Progenitor cell of endocrine pancreas (in vitro differentiated cells): ENCODE results near the gene FAM200B. TPM values are rescaled to one million over a fixed set of nuclear protein-coding genes. Genes with fewer than 3 reads are reported as not detected.

Experiments
- DNase-seq: peaks from one replicate; pipeline ENCODE4 v3.0.0; 2021; ENCODE audit warnings: low spot score; ENCODE audit not compliant: unreplicated experiment
- H3K27ac Mint-ChIP-seq: 2 replicates; pipeline ENCODE4 v1.8.0; 2021; ENCODE audit warnings: mild to moderate bottlenecking, moderate library complexity, mixed read lengths
- H3K27me3 Mint-ChIP-seq: 2 replicates; pipeline ENCODE4 v1.8.0; 2021; ENCODE audit warnings: mixed read lengths
- H3K36me3 Mint-ChIP-seq: 2 replicates; pipeline ENCODE4 v1.8.0; 2022; ENCODE audit warnings: mixed read lengths; ENCODE audit not compliant: insufficient read depth
- H3K4me1 Mint-ChIP-seq: 2 replicates; pipeline ENCODE4 v1.8.0; 2021; ENCODE audit warnings: low read depth, mixed read lengths
- H3K4me3 Mint-ChIP-seq: 2 replicates; pipeline ENCODE4 v1.8.0; 2021; ENCODE audit warnings: low read depth, mild to moderate bottlenecking, moderate library complexity, mixed read lengths
- H3K9me3 Mint-ChIP-seq: 2 replicates; pipeline ENCODE4 v1.8.0; 2021; ENCODE audit warnings: low read depth, mixed read lengths
- total RNA-seq: library from RNA; stranded (reverse); gene quantifications from 2 replicates; pipeline ENCODE4 v1.2.1, GENCODE V29; 2021
- TF ChIP-seq, protein P1 (sequence below): fragments of 200-600 bp; sonication (generic); IDR thresholded peaks from one replicate; pipeline ENCODE4 v1.5.0; 2021; ENCODE audit warnings: antibody characterized with exemption, mild to moderate bottlenecking; ENCODE audit not compliant: unreplicated experiment

Gene FAM200B
- total RNA-seq, 1 donor from 2014 or later, result 29.0 TPM

DNA sequence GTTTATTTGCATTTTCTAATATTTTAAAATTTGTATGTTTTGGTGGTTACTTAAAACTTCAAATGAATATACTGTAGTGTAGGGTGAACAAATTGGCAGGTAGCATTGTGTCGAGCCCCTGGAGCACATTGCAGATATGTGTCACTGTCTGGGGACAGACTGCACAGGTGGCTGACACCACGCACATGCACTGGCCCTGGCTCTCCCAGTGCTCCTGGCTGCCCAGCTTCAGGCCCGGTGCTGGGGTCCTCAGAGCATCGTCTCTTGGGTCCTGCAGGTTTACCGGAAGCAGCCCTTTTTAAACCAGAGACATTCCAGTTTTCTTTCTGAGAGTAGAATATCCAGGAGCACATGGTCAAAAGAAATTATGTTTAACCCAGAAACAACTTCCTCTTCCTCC is 36.8 kb downstream of the FAM200B start:
- TF ChIP-seq, protein P1, sequence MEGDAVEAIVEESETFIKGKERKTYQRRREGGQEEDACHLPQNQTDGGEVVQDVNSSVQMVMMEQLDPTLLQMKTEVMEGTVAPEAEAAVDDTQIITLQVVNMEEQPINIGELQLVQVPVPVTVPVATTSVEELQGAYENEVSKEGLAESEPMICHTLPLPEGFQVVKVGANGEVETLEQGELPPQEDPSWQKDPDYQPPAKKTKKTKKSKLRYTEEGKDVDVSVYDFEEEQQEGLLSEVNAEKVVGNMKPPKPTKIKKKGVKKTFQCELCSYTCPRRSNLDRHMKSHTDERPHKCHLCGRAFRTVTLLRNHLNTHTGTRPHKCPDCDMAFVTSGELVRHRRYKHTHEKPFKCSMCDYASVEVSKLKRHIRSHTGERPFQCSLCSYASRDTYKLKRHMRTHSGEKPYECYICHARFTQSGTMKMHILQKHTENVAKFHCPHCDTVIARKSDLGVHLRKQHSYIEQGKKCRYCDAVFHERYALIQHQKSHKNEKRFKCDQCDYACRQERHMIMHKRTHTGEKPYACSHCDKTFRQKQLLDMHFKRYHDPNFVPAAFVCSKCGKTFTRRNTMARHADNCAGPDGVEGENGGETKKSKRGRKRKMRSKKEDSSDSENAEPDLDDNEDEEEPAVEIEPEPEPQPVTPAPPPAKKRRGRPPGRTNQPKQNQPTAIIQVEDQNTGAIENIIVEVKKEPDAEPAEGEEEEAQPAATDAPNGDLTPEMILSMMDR, result no peak
- no peak overlapping the region for H3K4me3 Mint-ChIP-seq
- H3K27ac Mint-ChIP-seq, result no peak overlapping the region
- no peaks in the 10 kb centered on the region for H3K9me3 Mint-ChIP-seq
- no peaks in the 10 kb centered on the region for H3K4me1 Mint-ChIP-seq
- H3K27me3 Mint-ChIP-seq, result no peaks in the 10 kb centered on the region
- H3K36me3 Mint-ChIP-seq, result no peaks in the 10 kb centered on the region
- DNase-seq, result no peak

DNA sequence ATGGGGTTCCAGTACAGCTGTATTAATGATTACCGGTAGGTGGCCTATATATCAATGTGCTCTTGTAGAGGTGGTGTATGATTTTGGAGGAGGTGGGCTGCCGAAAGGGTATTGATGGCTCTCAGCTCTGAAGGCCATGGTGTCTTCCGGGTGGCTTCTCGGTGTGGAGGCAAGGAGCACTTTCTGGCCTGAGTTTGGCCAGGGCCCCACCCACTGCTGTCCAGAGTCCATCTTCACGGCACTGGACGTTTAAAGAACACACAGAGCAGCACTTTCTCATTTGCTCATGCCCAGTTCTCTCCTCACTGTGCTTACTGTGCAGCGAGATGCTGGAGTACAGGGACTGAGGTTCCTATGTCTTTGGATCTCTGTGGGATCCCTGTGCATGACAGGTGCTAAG is 37.3 kb downstream of the FAM200B start:
- no peaks in the 10 kb centered on the region for H3K4me1 Mint-ChIP-seq
- H3K27me3 Mint-ChIP-seq, result no peaks in the 10 kb centered on the region

DNA sequence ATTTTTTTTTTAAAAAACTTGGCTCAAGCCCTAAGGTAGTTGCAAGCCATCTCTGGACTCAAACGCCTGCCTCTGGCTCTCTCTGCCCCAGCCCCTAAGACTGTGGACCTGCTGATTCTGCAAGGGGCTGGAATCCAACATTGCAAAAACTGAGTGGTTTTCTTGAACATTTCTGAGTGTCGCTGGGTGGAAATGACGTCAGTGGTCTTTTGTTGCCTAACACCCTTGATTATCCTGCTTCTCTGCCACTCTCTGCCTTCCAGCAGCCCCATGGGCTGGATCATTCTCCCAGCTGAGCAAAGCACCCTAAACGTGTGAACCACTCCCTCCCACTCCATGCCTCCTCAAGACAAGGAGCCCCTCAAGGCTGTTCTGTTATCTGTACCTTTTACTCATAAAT is 37.9 kb downstream of the FAM200B start:
- Mint-ChIP-seq H3K27me3 (no peaks in the 10 kb centered on the region), H3K9me3 (no peaks in the 10 kb centered on the region), H3K27ac (no peak overlapping the region), H3K4me1 (no peaks in the 10 kb centered on the region), H3K36me3 (no peaks in the 10 kb centered on the region), H3K4me3 (no peak overlapping the region)
- no peak for DNase-seq
- TF ChIP-seq, protein P1, result no peak

More for the DNA sequence above, 37.3 kb downstream of the FAM200B start:
- Mint-ChIP-seq H3K4me3 (no peak overlapping the region), H3K36me3 (no peaks in the 10 kb centered on the region), H3K9me3 (no peaks in the 10 kb centered on the region), H3K27ac (no peak overlapping the region)
- DNase-seq, result no peak
- TF ChIP-seq, protein P1, result no peak

DNA sequence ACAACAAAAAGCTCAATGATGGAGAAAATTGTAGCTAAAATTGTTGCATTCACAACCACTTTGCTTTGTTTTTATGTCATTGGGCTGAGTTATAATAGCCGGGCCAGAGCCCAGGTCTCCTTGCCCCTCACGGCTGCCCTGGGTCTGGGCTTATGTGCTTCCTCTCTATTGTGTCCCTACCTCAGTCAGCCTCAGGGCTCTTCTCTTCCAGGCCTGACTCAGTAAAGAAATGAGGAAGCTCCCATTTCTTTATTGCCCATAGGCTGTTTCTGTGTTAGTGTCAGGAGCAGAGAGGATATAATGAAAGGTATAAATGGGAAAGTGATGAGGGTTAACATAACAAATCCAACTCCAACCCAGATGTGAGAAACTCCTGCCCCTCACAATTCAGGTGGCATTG is 39.2 kb downstream of the FAM200B start:
- H3K27me3 Mint-ChIP-seq, result no peaks in the 10 kb centered on the region
- H3K4me1 Mint-ChIP-seq, result no peaks in the 10 kb centered on the region
- H3K4me3 Mint-ChIP-seq, result no peak overlapping the region
- TF ChIP-seq, protein P1, result no peak
- no peaks in the 10 kb centered on the region for H3K9me3 Mint-ChIP-seq
- H3K36me3 Mint-ChIP-seq, result no peaks in the 10 kb centered on the region
- DNase-seq, result no peak
- no peak overlapping the region for H3K27ac Mint-ChIP-seq

DNA sequence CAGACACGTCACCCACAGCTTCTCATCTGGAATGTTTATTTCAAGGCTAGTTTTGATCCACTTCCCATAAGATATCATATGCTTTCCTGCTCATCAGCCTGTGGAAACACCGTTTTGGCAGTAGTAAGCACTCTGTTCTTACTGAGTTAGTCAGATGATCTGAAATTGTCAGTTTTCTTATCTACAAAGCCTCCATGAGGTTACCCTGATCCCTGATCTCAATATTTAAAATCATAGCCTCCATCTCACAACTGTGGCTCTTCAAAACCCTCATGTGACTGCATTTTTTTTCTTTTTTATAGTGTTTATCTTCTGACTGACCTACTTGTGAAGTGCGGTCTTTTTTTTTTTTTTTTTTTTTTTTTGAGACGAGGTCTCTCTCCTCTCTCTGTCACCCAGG is 44.0 kb downstream of the FAM200B start:
- H3K36me3 Mint-ChIP-seq, result no peaks in the 10 kb centered on the region
- H3K4me1 Mint-ChIP-seq, result no peaks in the 10 kb centered on the region
- H3K4me3 Mint-ChIP-seq, result no peak overlapping the region

More for the DNA sequence above, 44.0 kb downstream of the FAM200B start:
- H3K9me3 Mint-ChIP-seq, result no peaks in the 10 kb centered on the region
- H3K27ac Mint-ChIP-seq, result no peak overlapping the region
- DNase-seq, result no peak
- TF ChIP-seq, protein P1, result no peak
- H3K27me3 Mint-ChIP-seq, result no peaks in the 10 kb centered on the region
